CD4-positive, CD25-positive, alpha-beta regulatory T cell (primary cell): ENCODE measurements around the gene NIPAL4. TPM values are rescaled to one million over a fixed set of nuclear protein-coding genes. Genes with fewer than 3 reads are reported as not detected.

ENCODE experiments used
- ATAC-seq, 2 donors: fragments of 150-1000 bp; cut with Tn5 transposase; one replicate each; pipeline ENCODE4 v1.10.0; 2021; ENCODE audit warnings: low read depth in 2 of 2, moderate number of reproducible peaks in 2 of 2, moderate library complexity in 1 of 2
- DNase-seq, 3 donors: peaks; one replicate each; pipeline versions ENCODE4 v3.0.0 to v3.0.0-alpha.2; 2012 to 2022; ENCODE audit warnings: mixed read lengths in 1 of 3
- H3K27ac ChIP-seq: one replicate; pipeline ENCODE4 v1.7.0; 2013; ENCODE audit warnings: mild to moderate bottlenecking, low read length; ENCODE audit not compliant: insufficient read depth, poor library complexity, severe bottlenecking
- H3K27me3 ChIP-seq: one replicate; pipeline ENCODE4 v1.7.0; 2013; ENCODE audit warnings: low read length; ENCODE audit not compliant: control insufficient read depth, insufficient read depth
- H3K36me3 ChIP-seq: one replicate; pipeline ENCODE4 v1.7.0; 2013; ENCODE audit warnings: mild to moderate bottlenecking, low read length, moderate library complexity; ENCODE audit not compliant: control insufficient read depth, insufficient read depth
- H3K4me1 ChIP-seq: 2 replicates; pipeline ENCODE4 v1.7.0; 2013; ENCODE audit warnings: mild to moderate bottlenecking, low read length; ENCODE audit not compliant: insufficient read depth, control insufficient read depth, poor library complexity, severe bottlenecking
- H3K4me3 ChIP-seq: one replicate; pipeline ENCODE4 v1.7.0; 2013; ENCODE audit warnings: low read depth, mild to moderate bottlenecking, low read length, moderate library complexity
- H3K9me3 ChIP-seq, 2 experiments: 1 replicate in 1 of 2; 2 replicates in 1 of 2; pipeline ENCODE4 v1.7.0; 2013; ENCODE audit warnings: low read length in 2 of 2, mild to moderate bottlenecking in 1 of 2, moderate library complexity in 1 of 2; ENCODE audit not compliant: control insufficient read depth in 2 of 2
- H3K27ac Mint-ChIP-seq, 3 donors: one replicate each; pipeline ENCODE4 v1.8.0; 2020 to 2022; ENCODE audit warnings: mild to moderate bottlenecking in 3 of 3, mixed read lengths in 3 of 3, moderate library complexity in 2 of 3
- H3K27me3 Mint-ChIP-seq: one replicate; pipeline ENCODE4 v1.8.0; 2022; ENCODE audit warnings: mild to moderate bottlenecking, mixed read lengths
- H3K36me3 Mint-ChIP-seq: one replicate; pipeline ENCODE4 v1.8.0; 2020; ENCODE audit warnings: mixed read lengths
- H3K4me1 Mint-ChIP-seq, 4 donors: one replicate each; pipeline ENCODE4 v1.8.0; 2020 to 2022; ENCODE audit warnings: mixed read lengths in 4 of 4, mild to moderate bottlenecking in 1 of 4
- H3K4me3 Mint-ChIP-seq, 4 donors: one replicate each; pipeline ENCODE4 v1.8.0; 2020 to 2022; ENCODE audit warnings: mild to moderate bottlenecking in 4 of 4, mixed read lengths in 4 of 4, moderate library complexity in 3 of 4
- H3K9me3 Mint-ChIP-seq, 7 donors: one replicate each; pipeline ENCODE4 v1.8.0; 2020 to 2022; ENCODE audit warnings: mixed read lengths in 7 of 7, mild to moderate bottlenecking in 3 of 7, moderate library complexity in 2 of 7
- polyA plus RNA-seq, 4 donors: library from polyadenylated mRNA; unstranded; fragments of 300-500 nt; fragmentation: Illumina TruSeq; gene quantifications; one replicate each; pipeline ENCODE4 v1.2.3, GENCODE V29; 2021
- total RNA-seq: library from RNA; stranded (reverse); gene quantifications from one replicate; pipeline ENCODE4 v1.2.3, GENCODE V29; 2022

Gene NIPAL4
- total and polyA plus RNA-seq, 5 donors from 2014 or later: 0.10 to 1.1 (median 0.14) TPM; not detected in 1

DNA sequence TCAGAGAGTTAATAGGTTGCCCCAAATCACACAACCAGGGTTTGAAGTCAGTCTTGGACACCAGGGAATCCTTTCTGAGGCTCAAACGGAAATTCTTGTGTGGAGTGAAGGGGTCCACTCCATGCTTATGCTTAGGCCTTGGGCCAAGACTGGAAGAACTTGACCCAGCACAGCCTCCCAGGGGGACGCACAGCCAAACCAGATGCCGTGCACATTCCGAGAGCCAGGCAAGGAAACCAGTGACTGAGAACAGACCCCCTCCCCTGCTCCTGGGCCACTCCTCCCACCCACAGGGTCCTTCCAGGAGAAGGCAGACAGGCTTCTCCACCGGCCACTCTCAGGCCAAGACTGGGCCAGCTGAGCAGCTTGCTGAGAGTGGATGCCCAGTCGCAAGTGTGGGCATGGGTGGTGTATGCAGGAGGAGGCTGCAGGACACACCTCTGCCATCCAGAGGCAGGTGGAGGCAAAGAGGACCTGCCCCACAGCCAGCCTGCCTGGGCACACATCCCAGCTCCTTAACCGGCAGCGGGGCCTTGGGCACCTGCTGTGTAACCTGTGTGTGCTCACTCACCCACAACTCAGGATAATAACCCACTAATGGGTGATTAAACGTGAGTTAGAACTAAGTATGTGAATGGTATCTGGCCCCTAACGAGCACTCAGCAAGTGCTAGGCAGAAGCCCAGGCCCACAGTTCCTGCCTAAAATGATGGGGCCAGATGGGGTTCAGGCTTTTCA, 38.0 kb downstream of the NIPAL4 start:
- no peaks in the 10 kb centered on the region for H3K4me1 ChIP-seq
- no peak for ATAC-seq

DNA sequence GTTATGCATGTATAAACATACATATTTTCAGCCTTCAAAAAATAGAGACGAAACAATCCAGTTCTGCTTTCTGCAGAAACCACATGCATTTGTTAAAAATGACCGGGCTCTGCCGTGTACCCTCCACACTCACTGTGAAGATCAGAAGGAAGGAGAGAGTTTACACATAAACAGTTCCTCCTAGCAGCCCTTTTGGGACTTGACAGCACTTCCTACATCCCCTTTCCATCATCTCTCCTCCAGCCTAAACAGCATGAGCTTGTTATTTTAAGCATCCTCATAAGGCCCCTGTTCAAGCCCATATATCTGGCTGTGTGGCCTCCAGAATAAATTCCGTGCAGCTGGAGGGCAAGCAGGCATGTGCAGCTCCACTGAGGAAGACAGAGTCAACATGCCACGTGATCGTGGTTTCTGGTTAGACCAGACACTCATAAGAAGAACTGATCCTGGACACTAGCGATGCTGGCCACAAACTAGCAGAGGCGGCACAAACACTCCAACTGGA, 42.2 kb downstream of the NIPAL4 start:
- no peaks in the 10 kb centered on the region for H3K4me1 ChIP-seq
- peaks cover 80% of the 10 kb centered on the region for H3K36me3 ChIP-seq

More for the DNA sequence above, 38.0 kb downstream of the NIPAL4 start:
- Histone ChIP-seq H3K27ac (no peak overlapping the region), H3K4me3 (no peak overlapping the region), H3K36me3 (peaks cover 75% of the 10 kb centered on the region), H3K9me3 (no peaks in the 10 kb centered on the region), H3K27me3 (no peaks in the 10 kb centered on the region)
- peaks cover 27% of the 10 kb centered on the region for H3K36me3 Mint-ChIP-seq
- H3K9me3 Mint-ChIP-seq: no peaks in the 10 kb centered on the region
- H3K27me3 Mint-ChIP-seq: no peaks in the 10 kb centered on the region
- DNase-seq: no peak
- H3K27ac Mint-ChIP-seq: no peak overlapping the region
- no peak overlapping the region for H3K4me3 Mint-ChIP-seq
- H3K4me1 Mint-ChIP-seq: peaks cover 0 to 15% (median 4%) of the 10 kb centered on the region in 4 donors

DNA sequence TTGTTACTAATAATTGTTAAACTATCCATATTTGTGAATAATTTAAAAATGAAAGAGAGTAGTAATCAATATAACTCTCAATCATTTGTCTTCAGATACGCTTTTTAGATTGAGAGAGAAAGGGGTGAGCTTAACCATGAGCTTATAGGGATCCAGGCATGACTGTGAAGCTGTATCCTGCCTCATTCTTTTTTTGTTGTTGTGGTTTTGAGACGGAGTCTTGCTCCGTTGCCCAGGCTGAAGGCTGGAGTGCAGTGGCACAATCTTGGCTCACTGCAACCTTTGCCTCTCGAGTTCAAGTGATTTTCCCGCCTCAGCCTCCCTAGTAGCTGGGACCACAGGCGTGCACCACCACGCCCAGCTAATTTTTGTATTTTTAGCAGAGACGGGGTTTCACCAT, 44.0 kb downstream of the NIPAL4 start:
- Mint-ChIP-seq H3K9me3 (no peaks in the 10 kb centered on the region), H3K4me3 (no peak overlapping the region), H3K27ac (no peak overlapping the region), H3K4me1 (peaks cover 0 to 16% (median 7%) of the 10 kb centered on the region in 4 donors), H3K27me3 (no peaks in the 10 kb centered on the region), H3K36me3 (peaks cover 48% of the 10 kb centered on the region)
- Histone ChIP-seq H3K4me1 (no peaks in the 10 kb centered on the region), H3K27ac (no peak overlapping the region), H3K27me3 (no peaks in the 10 kb centered on the region), H3K36me3 (peaks cover 86% of the 10 kb centered on the region), H3K4me3 (no peak overlapping the region), H3K9me3 (no peaks in the 10 kb centered on the region)
- no peak for ATAC-seq
- DNase-seq: no peak

More for the DNA sequence above, 42.2 kb downstream of the NIPAL4 start:
- DNase-seq: no peak
- H3K4me3 ChIP-seq: no peak overlapping the region
- Mint-ChIP-seq H3K27me3 (no peaks in the 10 kb centered on the region), H3K36me3 (peaks cover 38% of the 10 kb centered on the region), H3K27ac (peak overlapping the region; percentile 19 to 90 (median 42)), H3K4me1 (peaks cover 0 to 16% (median 7%) of the 10 kb centered on the region in 4 donors), H3K9me3 (no peaks in the 10 kb centered on the region), H3K4me3 (no peak overlapping the region)
- H3K27me3 ChIP-seq: no peaks in the 10 kb centered on the region
- no peak overlapping the region for H3K27ac ChIP-seq
- ATAC-seq: peak in 1 of 2 donors; percentile 19
- no peaks in the 10 kb centered on the region for H3K9me3 ChIP-seq

DNA sequence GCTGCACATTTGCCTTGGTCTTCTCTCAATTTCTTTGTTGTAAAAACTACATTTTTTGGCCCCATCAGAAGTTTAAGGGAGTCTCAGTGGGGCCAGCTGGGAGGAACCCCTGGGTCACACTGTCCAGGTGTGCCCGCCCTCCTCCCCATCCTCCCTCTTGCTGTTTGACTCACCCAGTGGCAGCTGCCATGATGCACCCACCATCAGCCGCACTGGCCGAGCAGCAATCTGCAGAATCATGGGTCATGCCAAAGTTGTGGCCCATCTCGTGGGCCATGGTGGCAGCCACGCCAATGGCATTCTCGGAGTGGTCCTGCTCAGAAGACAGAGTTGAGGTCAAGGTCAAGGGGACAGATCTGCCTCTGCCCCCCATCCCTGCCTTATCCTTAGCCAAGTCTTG, 45.5 kb downstream of the NIPAL4 start:
- Mint-ChIP-seq H3K27me3 (no peaks in the 10 kb centered on the region), H3K4me3 (no peak overlapping the region), H3K27ac (peak overlapping the region in 1 of 3 donors; percentile 56), H3K9me3 (no peaks in the 10 kb centered on the region), H3K36me3 (peaks cover 48% of the 10 kb centered on the region), H3K4me1 (peaks cover 0 to 18% (median 7%) of the 10 kb centered on the region in 4 donors)
- Histone ChIP-seq H3K4me1 (no peaks in the 10 kb centered on the region), H3K36me3 (peaks cover 81% of the 10 kb centered on the region), H3K27me3 (no peaks in the 10 kb centered on the region), H3K9me3 (no peaks in the 10 kb centered on the region), H3K4me3 (no peak overlapping the region), H3K27ac (no peak overlapping the region)
- no peak for DNase-seq
- ATAC-seq: no peak

DNA sequence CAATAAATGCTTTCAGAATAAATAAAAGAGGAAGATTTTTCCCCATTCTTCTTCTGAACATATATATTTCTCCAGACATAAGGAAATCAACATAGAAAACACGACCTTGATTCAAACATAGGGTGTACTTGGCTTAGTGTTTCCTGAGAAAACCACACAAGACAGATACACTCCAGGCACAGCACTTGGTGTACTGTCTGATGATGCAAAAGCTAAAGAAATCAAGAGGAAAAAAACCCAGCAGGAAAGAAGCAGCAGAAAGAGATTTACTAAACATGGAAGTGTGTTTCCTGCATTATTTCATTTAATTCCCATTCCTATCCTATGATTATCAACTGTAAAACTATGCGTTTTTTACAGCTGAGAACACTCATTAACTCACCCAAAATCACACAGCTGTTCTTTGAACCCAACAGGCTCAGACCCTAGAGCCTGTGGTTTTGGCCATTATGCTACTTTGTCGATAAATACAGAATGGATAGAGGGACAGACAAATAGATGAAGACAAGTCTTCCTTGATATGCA, 46.1 kb downstream of the NIPAL4 start:
- Mint-ChIP-seq H3K27me3 (no peaks in the 10 kb centered on the region), H3K36me3 (peaks cover 47% of the 10 kb centered on the region), H3K4me1 (peaks cover 0 to 18% (median 7%) of the 10 kb centered on the region in 4 donors), H3K9me3 (no peaks in the 10 kb centered on the region), H3K27ac (peak overlapping the region in 2 of 3 donors; percentile 56 to 70), H3K4me3 (no peak overlapping the region)
- Histone ChIP-seq H3K36me3 (peaks cover 81% of the 10 kb centered on the region), H3K27ac (no peak overlapping the region), H3K9me3 (no peaks in the 10 kb centered on the region), H3K27me3 (no peaks in the 10 kb centered on the region), H3K4me3 (no peak overlapping the region), H3K4me1 (no peaks in the 10 kb centered on the region)
- no peak for ATAC-seq
- DNase-seq: no peak

DNA sequence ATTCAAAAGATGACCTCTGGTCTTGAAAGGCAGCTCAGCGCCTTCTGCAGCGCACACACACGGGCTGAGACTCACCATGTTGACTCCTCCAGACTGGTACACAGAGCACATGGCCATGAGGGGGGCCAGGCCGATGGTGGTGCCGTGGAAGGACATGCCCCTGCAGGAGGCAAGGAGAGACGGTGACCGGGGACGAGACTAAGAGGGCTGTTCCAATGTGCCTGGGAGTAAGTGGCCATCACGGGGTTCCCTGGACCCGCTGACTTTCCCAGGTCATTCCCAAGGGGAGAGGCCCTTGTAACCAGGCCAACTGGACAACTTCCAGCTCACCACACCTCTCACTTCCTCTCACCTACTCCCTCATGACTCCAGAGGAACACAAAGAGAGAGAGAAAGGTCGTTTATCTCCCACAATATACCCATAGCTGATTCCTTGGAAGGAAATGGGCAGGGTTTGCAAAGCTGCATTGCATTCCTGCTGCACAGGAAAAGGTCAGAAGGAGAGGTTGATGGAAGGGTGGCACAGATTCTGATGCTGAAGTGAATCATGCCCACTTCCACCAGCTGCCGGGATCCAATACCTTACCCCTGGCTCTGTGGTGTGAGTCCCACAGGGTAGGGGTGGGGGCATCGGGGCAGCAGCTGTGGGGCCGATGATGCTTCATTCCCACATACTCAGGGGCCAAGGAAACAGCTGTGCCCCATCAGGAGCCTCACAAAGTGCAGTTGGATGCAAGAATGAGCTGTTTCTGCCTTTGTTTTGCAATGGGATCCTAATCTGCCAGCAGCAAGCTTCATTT, 47.2 kb downstream of the NIPAL4 start:
- Mint-ChIP-seq H3K4me3 (peak overlapping the region in 1 of 4 donors; percentile 63), H3K9me3 (no peaks in the 10 kb centered on the region), H3K27ac (no peak overlapping the region), H3K36me3 (peaks cover 36% of the 10 kb centered on the region), H3K27me3 (no peaks in the 10 kb centered on the region), H3K4me1 (peaks cover 0 to 18% (median 7%) of the 10 kb centered on the region in 4 donors)
- Histone ChIP-seq H3K4me3 (no peak overlapping the region), H3K4me1 (no peaks in the 10 kb centered on the region), H3K27me3 (no peaks in the 10 kb centered on the region), H3K27ac (no peak overlapping the region), H3K9me3 (no peaks in the 10 kb centered on the region), H3K36me3 (peaks cover 77% of the 10 kb centered on the region)
- DNase-seq: no peak
- no peak for ATAC-seq

DNA sequence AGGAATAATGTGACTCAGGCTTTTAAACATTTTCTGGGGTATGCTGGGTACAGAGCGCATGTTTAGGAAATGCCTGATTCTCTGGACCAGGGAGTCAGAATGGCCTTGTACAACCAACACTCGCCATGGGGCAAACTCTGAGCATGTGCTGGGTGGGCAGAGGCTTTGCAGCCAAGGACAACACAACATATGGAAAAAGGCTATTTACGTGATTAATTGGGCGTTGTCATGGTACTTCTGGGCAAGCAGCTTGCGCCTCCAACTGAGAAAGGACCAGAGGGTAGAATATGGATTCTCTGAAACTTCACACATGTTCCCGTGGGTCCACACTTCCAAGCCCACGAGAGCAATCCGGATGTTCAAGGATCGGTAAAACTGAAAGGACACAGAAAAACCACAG, 49.1 kb downstream of the NIPAL4 start:
- Histone ChIP-seq H3K36me3 (peaks cover 79% of the 10 kb centered on the region), H3K4me1 (no peaks in the 10 kb centered on the region), H3K4me3 (no peak overlapping the region), H3K9me3 (no peaks in the 10 kb centered on the region), H3K27me3 (no peaks in the 10 kb centered on the region), H3K27ac (no peak overlapping the region)
- no peaks in the 10 kb centered on the region for H3K27me3 Mint-ChIP-seq
- peaks cover 33% of the 10 kb centered on the region for H3K36me3 Mint-ChIP-seq
- H3K9me3 Mint-ChIP-seq: no peaks in the 10 kb centered on the region
- H3K4me1 Mint-ChIP-seq: peaks cover 0 to 14% (median 6%) of the 10 kb centered on the region in 4 donors
- no peak for ATAC-seq
- no peak overlapping the region for H3K4me3 Mint-ChIP-seq
- DNase-seq: no peak
- H3K27ac Mint-ChIP-seq: peak overlapping the region in 1 of 3 donors; percentile 68
